ENCODE results near the gene SDK1.

Gene SDK1

GRCh38 chr7:4173615-4174014 lies 872.6 kb downstream of the SDK1 start:
- H3K4me3 ChIP-seq (ENCODE audit: low read depth, low read length): no peak overlapping the region
- no peak for DNase-seq (ENCODE audit: low read depth, low spot score)
- TF ChIP-seq CTCF (IDR thresholded peaks at IDR 0.05; ENCODE audit: low read depth, low read length): no peak
- in situ Hi-C loops (cut with HindIII; ENCODE audit: low sequenced_read_pairs): no loop called here

- no peak for TF ChIP-seq CTCF (IDR thresholded peaks at IDR 0.05; ENCODE audit: low read depth, low read length)
- DNase-seq (ENCODE audit: low read depth, low spot score): no peak
- no peak overlapping the region for H3K4me3 ChIP-seq (ENCODE audit: low read depth, low read length)
- in situ Hi-C loops (cut with HindIII; ENCODE audit: low sequenced_read_pairs): no loop called here
Measured at GRCh38 chr7:4174016-4174415, 873.0 kb downstream of the SDK1 start.

GRCh38 chr7:4174451-4174850 lies 873.4 kb downstream of the SDK1 start:
- no peak for DNase-seq (ENCODE audit: low read depth, low spot score)
- no peak for TF ChIP-seq CTCF (IDR thresholded peaks at IDR 0.05; ENCODE audit: low read depth, low read length)
- in situ Hi-C loops (cut with HindIII; ENCODE audit: low sequenced_read_pairs): no loop called here
- H3K4me3 ChIP-seq (ENCODE audit: low read depth, low read length): no peak overlapping the region

- in situ Hi-C loops (cut with HindIII; ENCODE audit: low sequenced_read_pairs): no loop called here
- no peak overlapping the region for H3K4me3 ChIP-seq (ENCODE audit: low read depth, low read length)
- DNase-seq (ENCODE audit: low read depth, low spot score): no peak
- TF ChIP-seq CTCF (IDR thresholded peaks at IDR 0.05; ENCODE audit: low read depth, low read length): no peak
Measured at GRCh38 chr7:4174884-4175283, 873.8 kb downstream of the SDK1 start.

GRCh38 chr7:4175346-4175973 lies 874.4 kb downstream of the SDK1 start:
- H3K4me3 ChIP-seq (ENCODE audit: low read depth, low read length): no peak overlapping the region
- no peak for TF ChIP-seq CTCF (IDR thresholded peaks at IDR 0.05; ENCODE audit: low read depth, low read length)
- in situ Hi-C loops (cut with HindIII; ENCODE audit: low sequenced_read_pairs): no loop called here
- DNase-seq (ENCODE audit: low read depth, low spot score): no peak

- in situ Hi-C loops (cut with HindIII; ENCODE audit: low sequenced_read_pairs): no loop called here
- no peak overlapping the region for H3K4me3 ChIP-seq (ENCODE audit: low read depth, low read length)
- no peak for TF ChIP-seq CTCF (IDR thresholded peaks at IDR 0.05; ENCODE audit: low read depth, low read length)
- no peak for DNase-seq (ENCODE audit: low read depth, low spot score)
Measured at GRCh38 chr7:4177001-4177400, 875.9 kb downstream of the SDK1 start.

- no peak for TF ChIP-seq CTCF (IDR thresholded peaks at IDR 0.05; ENCODE audit: low read depth, low read length)
- no peak for DNase-seq (ENCODE audit: low read depth, low spot score)
- no peak overlapping the region for H3K4me3 ChIP-seq (ENCODE audit: low read depth, low read length)
- in situ Hi-C loops (cut with HindIII; ENCODE audit: low sequenced_read_pairs): no loop called here
Measured at GRCh38 chr7:4178416-4178815, 877.4 kb downstream of the SDK1 start.

Data from astrocyte of the spinal cord (primary cell).